Right lobe of liver (tissue), 6 donors: ENCODE data around the gene IFIT1B. TPM values are rescaled to one million over a fixed set of nuclear protein-coding genes. Genes with fewer than 3 reads are reported as not detected.

Experiments used
- ATAC-seq, 4 donors: fragments of 200-7000 bp; cut with Tn5 transposase; one replicate each; pipeline ENCODE4 v1.9.1; 2020; ENCODE audit warnings: mild to moderate bottlenecking in 4 of 4, moderate library complexity in 4 of 4
- DNase-seq, 3 donors: peaks; one replicate each; pipeline ENCODE4 v3.0.0-alpha.2; 2020
- H3K27ac ChIP-seq, 3 donors: fragments of 200-600 bp; one replicate each; pipeline ENCODE4 v1.8.0; 2022
- H3K27me3 ChIP-seq, 2 donors: fragments of 200-600 bp; one replicate each; pipeline ENCODE4 v1.8.0; 2022
- H3K36me3 ChIP-seq, 4 donors: fragments of 200-600 bp; sonication (generic) in 1 of 4; one replicate each; pipeline versions ENCODE4 v1.5.1 to v1.8.0; 2017 to 2022; ENCODE audit warnings: control low read depth in 1 of 4
- H3K4me1 ChIP-seq, 4 donors: fragments of 200-600 bp; sonication (generic) in 1 of 4; one replicate each; pipeline versions ENCODE4 v1.5.1 to v1.8.0; 2017 to 2022; ENCODE audit warnings: control low read depth in 1 of 4
- H3K4me3 ChIP-seq, 3 donors: fragments of 200-600 bp; one replicate each; pipeline ENCODE4 v1.8.0; 2022
- H3K9me3 ChIP-seq, 4 donors: fragments of 200-600 bp; sonication (generic) in 1 of 4; one replicate each; pipeline versions ENCODE4 v1.5.1 to v1.8.0; 2017 to 2022; ENCODE audit warnings: control low read depth in 1 of 4
- POLR2A ChIP-seq: fragments of 450-650 bp; IDR thresholded peaks from one replicate; pipeline ENCODE4 v1.6.1; 2017; ENCODE audit warnings: antibody characterized with exemption, mild to moderate bottlenecking
- WGBS: methylation state at CpG from one replicate; pipeline ENCODE4 v1.1.6; 2018; ENCODE audit warnings: low coverage, low lambda C conversion rate; ENCODE audit not compliant: insufficient coverage; ENCODE audit errors: missing lambda C conversion rate; 5-methylcytosine and 5-hydroxymethylcytosine counted together
- intact Hi-C, 2 donors: fragments of 100-400 bp; cut with DNase I; formaldehyde crosslinking; loops; one replicate each; pipeline versions ENCODE4 v1.11.2 to v1.14.1; 2022
- total RNA-seq, 6 experiments: library from RNA; depleted of rRNA in 2 of 6; stranded (reverse); fragments of >200 nt in 2 of 6; fragmentation: NEBNext Ultra II Directional in 3 of 6; extraction: Animal tissue kit (Norgen Biotek cat#: 25700) in 3 of 6; gene quantifications; one replicate each; pipeline versions ENCODE4 v1.1.0 to v1.2.4, GENCODE V29; 2016 to 2023
- TF ChIP-seq, protein P1 (sequence below), 4 donors: fragments of 200-600 bp in 3 of 4; fragments of 450-650 bp in 1 of 4; IDR thresholded peaks; one replicate each; pipeline versions ENCODE4 v1.5.1 to v1.8.0; 2016 to 2022; ENCODE audit warnings: antibody characterized with exemption in 4 of 4, mild to moderate bottlenecking in 2 of 4
- donor health status: DM: no; HTN: yes; CAD: no.
- donor health status: DM: no; HTN: no; CAD: no.
- donor health status: DM: no; HTN: no; CAD: no.
- donor health status: DM: no; HTN: yes; CAD: no.
- donor health status: DM: no; HTN: yes; CAD: no.

IFIT1B gene
- total RNA-seq, 6 experiments from 2014 or later = 1.2 TPM; not detected in 5

DNA sequence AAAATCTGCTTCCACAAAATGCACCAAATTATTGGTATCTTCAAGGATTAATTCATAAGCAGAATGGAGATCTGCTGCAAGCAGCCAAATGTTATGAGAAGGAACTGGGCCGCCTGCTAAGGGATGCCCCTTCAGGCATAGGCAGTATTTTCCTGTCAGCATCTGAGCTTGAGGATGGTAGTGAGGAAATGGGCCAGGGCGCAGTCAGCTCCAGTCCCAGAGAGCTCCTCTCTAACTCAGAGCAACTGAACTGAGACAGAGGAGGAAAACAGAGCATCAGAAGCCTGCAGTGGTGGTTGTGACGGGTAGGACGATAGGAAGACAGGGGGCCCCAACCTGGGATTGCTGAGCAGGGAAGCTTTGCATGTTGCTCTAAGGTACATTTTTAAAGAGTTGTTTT is 38.0 kb upstream of the IFIT1B start:
- H3K9me3 ChIP-seq = no peaks in the 10 kb centered on the region
- intact Hi-C loops = no loop called here
- H3K27ac ChIP-seq = no peak overlapping the region
- H3K4me3 ChIP-seq = no peak overlapping the region
- H3K36me3 ChIP-seq = peaks cover 0 to 25% (median 5%) of the 10 kb centered on the region in 4 donors
- H3K4me1 ChIP-seq = peaks cover 0 to 14% (median 0%) of the 10 kb centered on the region in 4 donors
- no peak for TF ChIP-seq POLR2A
- TF ChIP-seq, protein P1, sequence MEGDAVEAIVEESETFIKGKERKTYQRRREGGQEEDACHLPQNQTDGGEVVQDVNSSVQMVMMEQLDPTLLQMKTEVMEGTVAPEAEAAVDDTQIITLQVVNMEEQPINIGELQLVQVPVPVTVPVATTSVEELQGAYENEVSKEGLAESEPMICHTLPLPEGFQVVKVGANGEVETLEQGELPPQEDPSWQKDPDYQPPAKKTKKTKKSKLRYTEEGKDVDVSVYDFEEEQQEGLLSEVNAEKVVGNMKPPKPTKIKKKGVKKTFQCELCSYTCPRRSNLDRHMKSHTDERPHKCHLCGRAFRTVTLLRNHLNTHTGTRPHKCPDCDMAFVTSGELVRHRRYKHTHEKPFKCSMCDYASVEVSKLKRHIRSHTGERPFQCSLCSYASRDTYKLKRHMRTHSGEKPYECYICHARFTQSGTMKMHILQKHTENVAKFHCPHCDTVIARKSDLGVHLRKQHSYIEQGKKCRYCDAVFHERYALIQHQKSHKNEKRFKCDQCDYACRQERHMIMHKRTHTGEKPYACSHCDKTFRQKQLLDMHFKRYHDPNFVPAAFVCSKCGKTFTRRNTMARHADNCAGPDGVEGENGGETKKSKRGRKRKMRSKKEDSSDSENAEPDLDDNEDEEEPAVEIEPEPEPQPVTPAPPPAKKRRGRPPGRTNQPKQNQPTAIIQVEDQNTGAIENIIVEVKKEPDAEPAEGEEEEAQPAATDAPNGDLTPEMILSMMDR (IDR thresholded peaks at IDR 0.05) = no peak
- ATAC-seq (no peak), DNase-seq (no peak)
- H3K27me3 ChIP-seq = no peaks in the 10 kb centered on the region
- WGBS = 100% methylated on average over 1 of the region's 4 CpGs

DNA sequence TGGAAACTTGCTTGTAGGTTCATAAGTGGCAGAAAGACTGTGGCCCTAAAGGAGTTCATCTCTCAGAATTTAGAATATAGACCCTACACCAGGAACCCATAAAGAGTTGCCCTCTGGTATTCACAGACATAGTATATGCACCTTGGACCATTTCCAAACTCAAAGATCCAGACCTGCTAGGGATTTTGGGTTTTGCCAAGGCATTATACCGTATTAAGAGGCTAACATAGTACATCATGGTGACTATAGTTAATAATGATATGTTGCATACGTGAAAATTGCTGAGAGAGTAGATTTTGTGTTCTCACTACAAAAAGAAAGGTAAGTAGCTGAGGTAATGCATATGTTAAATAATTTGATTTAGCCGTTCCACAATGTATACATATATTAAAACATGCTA is 36.2 kb upstream of the IFIT1B start:
- ATAC-seq (no peak), DNase-seq (no peak)
- no peak overlapping the region for H3K4me3 ChIP-seq
- H3K9me3 ChIP-seq = no peaks in the 10 kb centered on the region
- 92% methylated on average over 3 of the region's 3 CpGs for WGBS
- TF ChIP-seq, protein P1 (IDR thresholded peaks at IDR 0.05) = no peak
- no peak for TF ChIP-seq POLR2A
- no peak overlapping the region for H3K27ac ChIP-seq
- intact Hi-C loops = no loop called here
- peaks cover 0 to 25% (median 5%) of the 10 kb centered on the region in 4 donors for H3K36me3 ChIP-seq
- H3K4me1 ChIP-seq = peaks cover 0 to 24% (median 7%) of the 10 kb centered on the region in 4 donors
- H3K27me3 ChIP-seq = no peaks in the 10 kb centered on the region

- Histone ChIP-seq H3K4me1 (peaks cover 0 to 31% (median 10%) of the 10 kb centered on the region in 4 donors), H3K27me3 (no peaks in the 10 kb centered on the region), H3K36me3 (peaks cover 0 to 24% (median 5%) of the 10 kb centered on the region in 4 donors), H3K4me3 (no peak overlapping the region), H3K27ac (no peak overlapping the region), H3K9me3 (no peaks in the 10 kb centered on the region)
- peak in 3 of 4 donors; percentile 14 to 34 (median 32) for ATAC-seq
- TF ChIP-seq POLR2A = no peak
- TF ChIP-seq, protein P1 (IDR thresholded peaks at IDR 0.05) = no peak
- intact Hi-C loops = no loop called here
- DNase-seq = peak in 1 of 3 donors; percentile 66
- WGBS = 38% methylated on average over 2 of the region's 3 CpGs
These were observed 35.5 kb upstream of the IFIT1B start for GRCh38 chr10:89342206-89342958.

GRCh38 chr10:89343089-89343767 is 34.6 kb upstream of the IFIT1B start:
- H3K27ac ChIP-seq = peak overlapping the region in 1 of 3 donors; percentile 11
- intact Hi-C loops = no loop called here
- peaks cover 0 to 15% (median 5%) of the 10 kb centered on the region in 4 donors for H3K36me3 ChIP-seq
- no peak for DNase-seq
- no peaks in the 10 kb centered on the region for H3K27me3 ChIP-seq
- ATAC-seq = no peak
- WGBS = 85% methylated on average over 5 of the region's 5 CpGs
- peaks cover 0 to 39% (median 14%) of the 10 kb centered on the region in 4 donors for H3K4me1 ChIP-seq
- TF ChIP-seq, protein P1 (IDR thresholded peaks at IDR 0.05) = no peak
- no peak for TF ChIP-seq POLR2A
- H3K4me3 ChIP-seq = no peak overlapping the region
- H3K9me3 ChIP-seq = no peaks in the 10 kb centered on the region
